Measurements from ENCODE around the gene DPP4.

The DPP4 gene

GRCh38 chr2:162073888-162074631, at the start of gene DPP4:
Gene DPP4, minus strand, starts transcription at chr2:162074215. Its CDS starts 234 bp downstream, at chr2:162073981.
- no peak for DNase-seq

- DNase-seq, result peak; percentile 4 to 57
Observed at GRCh38 chr2:162118166-162119031, 44.4 kb upstream of the DPP4 start.

DNA sequence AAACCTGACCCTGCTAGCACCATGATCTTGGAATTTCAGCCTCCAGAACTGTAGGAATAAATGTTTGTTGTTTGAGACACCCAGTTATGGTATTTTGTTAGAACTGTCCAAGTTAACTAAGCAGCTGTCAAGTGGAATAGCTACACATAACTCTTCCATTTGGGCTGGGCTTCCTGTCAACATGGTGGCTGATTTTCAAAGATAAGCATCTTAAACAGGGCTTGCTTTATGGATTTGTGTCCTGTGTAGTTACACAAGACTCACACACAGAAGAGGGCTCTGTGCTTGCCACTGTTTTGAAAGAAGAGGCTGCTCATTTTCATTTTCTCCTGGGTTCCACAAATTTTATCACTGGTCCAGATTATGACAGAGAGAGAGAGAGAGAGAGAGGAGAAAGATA, 42.3 kb upstream of the DPP4 start:
- DNase-seq, result no peak

DNA sequence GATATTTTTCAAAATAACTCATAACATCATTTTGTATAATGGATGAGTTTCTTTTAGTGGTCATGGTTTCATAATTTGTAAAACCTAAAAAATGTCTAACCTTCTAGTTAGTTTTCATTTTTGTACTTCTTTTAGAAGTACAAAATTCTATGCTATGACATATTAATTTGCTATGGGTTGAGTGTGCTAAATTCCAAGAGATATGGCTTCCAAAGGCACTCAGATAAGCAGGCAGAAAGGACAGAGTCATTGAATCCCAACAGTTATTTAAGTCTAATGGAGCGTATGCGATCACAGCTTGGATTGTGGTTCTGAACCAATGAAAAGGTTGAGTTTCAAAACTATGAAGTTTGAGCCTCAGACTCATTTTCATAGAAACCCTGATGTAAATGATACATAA, 41.1 kb upstream of the DPP4 start:
- no peak for DNase-seq

- no peak for DNase-seq
Observed at GRCh38 chr2:162114271-162114670, 40.3 kb upstream of the DPP4 start.

- DNase-seq, result no peak
Observed at GRCh38 chr2:162113776-162114168, 39.8 kb upstream of the DPP4 start.

DNA sequence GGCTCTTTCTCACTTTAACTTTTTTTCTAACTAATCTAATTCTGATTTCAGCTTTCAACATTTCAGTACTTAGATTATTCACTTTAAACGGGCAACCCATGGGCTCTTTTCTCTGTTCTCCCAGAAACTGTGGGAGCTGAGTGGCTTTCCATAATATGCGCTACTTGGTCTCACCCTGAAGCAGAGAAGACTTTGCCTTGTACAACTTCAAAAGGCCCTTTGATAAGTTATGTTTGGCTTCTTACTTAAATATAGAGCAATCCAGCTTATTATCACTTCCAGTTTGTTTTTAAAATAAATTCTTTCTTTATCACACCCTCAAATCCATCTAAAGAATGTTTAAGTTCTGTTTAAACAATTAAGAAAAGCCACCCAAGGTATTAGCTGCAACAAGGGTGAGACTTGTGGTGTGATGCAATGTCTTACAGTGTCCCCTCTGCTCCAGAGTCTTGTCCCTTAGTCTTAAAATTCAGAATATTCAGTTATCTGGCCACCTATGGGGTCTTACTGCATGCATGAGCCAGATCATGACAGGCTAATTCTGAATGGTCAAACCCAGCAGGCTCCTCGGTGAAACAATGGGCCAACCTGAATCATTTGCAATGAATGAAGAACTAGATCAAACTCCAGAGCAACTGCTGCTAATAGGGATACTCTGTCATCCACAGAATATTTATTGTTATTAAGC, 39.2 kb upstream of the DPP4 start:
- DNase-seq, result no peak

DNA sequence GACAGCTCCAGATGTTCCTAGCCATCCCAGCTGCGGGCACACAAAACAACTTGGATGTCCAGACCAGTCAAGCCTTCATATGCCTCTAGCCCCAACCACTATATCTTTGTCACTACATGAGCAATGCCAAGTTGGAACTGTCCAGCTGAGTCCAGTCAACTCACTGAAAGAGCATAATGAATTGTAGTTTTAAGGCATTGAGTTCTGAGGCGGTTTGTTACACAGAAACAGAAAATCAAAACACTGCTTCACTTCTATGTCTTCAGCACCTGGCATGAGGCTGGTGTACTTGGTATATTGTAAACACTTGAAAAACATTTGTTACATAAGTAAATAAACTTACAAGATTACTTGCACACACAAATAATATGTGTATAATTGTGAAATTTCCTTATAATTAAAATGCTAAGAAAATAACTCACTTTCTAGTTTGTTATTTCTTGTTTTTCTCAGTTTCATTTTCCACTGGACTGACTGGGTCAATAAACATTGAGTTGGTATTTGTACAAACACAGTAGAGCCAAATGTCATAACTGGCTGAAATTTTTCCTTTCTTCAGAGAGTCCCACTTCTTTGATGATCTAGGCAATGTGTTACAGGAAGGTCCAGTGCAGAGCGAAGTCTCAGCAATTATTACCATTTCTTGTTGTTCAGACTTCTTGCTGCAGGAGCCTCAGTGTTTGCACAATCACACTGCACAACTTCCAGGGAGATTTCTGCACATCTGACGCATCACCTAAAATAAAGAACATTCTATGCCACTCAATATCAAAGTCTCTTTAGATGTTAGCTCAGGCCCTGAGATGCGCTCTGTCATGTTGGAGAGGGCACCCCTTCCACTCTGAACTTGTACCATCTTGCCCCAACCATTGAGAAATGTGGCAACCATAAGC, 38.2 kb upstream of the DPP4 start:
- DNase-seq, result no peak

DNA sequence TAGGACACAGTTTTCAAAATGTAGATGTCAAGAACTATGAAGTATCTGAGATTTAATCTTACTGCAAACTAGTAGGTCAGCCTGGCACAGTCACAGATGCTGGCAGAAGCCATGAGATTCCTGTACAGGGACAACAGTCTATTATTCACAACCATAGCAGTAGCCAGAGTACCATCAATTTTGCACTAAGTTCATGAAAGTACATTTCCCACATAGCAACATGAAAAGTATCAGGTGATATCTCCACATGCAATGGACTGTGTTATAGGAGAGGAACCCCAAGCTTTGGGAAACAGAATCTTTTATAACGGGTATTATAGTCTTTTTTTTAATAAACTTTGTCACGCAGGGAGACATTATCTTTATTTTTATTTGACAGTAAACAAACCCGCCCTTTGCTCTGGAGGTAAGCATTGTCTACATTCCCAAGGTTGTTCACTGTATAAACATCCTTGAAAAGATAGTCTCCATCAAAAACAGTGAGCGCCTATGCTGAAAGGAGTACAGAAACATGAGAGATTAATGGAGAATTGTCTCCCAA, 33.4 kb upstream of the DPP4 start:
- no peak for DNase-seq

GRCh38 chr2:162106746-162107145, 32.7 kb upstream of the DPP4 start:
- no peak for DNase-seq

- no peak for DNase-seq
Observed at GRCh38 chr2:162106146-162106551, 32.1 kb upstream of the DPP4 start.

- no peak for DNase-seq
Observed at GRCh38 chr2:162103443-162104009, 29.5 kb upstream of the DPP4 start.

GRCh38 chr2:162100579-162100978, 26.6 kb upstream of the DPP4 start:
- DNase-seq, result no peak

GRCh38 chr2:162099836-162100235, 25.8 kb upstream of the DPP4 start:
- DNase-seq, result no peak

DNA sequence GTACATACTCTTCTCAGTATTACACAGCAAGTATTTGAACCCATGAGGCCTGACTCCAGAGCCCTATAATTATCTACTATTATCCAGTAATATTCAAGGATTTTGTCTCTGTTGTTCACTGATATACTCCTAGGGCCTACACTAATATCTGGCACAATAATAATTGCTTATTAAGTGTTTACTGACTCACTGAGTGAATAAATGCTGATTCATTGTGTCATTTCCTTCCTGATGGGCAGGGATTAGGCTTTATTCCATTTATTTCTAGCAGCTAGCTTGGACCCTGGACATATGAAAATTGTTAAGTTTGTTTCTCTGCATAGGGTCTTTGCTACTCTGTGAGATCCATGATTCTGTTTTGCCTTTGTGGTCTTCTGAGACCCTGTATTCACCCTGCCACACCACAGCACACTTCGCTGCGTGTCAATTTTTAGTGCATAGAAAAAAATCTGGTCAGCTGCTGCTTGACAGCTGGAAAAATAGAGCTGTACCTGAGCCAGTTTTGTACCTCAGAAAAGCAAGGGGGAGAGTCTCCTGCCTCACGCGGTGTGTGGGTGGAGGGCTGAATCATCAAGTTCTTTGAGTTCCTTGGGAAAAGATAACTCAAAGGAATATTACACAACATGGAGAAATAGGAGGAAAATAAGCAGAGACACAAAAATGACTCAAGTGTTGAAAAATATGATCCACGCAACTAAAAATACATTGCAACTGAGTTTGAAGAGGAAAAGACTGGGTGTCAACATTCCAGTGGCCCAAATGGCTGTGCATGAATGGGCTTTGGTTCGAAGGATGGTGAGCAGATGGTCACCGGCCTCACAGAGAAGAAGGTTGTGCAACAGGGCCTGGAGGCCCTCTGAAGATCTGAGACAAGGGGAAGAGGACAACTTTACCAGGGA, 18.9 kb upstream of the DPP4 start:
- no peak for DNase-seq

GRCh38 chr2:162092008-162092390, 18.0 kb upstream of the DPP4 start:
- DNase-seq, result no peak

DNA sequence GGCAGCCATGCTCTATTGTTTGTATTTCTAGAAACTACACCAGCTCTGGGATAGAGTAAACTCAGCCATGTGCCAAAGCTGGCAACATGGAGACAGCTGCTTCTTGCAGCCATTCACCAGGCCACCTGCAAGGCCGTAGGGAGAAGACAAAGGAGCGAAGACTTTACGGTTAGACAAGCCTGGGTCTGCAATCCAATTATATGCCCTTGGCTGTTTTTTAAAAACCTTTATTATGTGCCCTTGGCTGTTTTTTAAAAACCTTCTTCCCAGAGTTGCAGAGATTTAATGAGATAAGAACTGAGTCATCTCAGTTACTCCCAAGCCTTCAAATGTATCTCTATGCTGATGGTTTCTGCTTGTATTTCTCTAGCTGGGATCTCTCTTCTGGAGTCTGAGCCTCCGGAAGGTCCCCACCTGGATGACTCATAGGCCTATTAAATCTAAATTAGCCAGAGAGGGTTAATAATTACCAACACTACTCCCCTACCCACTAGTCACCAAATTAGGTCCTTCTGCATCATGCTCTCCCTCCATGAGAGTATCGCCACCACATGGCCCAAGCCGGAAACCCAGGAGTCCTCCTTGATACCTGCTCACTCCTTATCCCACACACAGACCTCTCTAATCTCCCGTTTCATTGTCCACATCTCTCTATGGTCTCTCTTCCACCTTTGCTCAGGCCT, 17.5 kb upstream of the DPP4 start:
- DNase-seq, result no peak

DNA sequence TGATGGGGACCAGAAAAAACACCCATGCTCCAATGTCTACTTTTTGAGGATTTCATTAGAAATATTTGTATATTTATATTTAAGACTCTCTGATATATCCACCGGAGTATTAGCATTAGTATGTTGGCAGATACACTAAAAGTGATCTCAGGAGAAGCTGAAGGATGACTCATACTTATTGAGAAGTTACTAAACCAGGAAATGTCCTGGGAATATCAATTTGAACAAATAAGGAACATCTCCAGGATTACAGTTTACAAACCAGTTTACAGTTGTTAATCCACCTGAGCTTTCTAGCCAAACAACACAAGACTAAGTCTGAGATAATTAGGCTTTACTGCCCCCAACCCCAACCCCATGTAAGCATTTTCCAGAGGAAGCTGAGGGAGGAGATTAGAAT, 16.1 kb upstream of the DPP4 start:
- DNase-seq, result no peak

DNA sequence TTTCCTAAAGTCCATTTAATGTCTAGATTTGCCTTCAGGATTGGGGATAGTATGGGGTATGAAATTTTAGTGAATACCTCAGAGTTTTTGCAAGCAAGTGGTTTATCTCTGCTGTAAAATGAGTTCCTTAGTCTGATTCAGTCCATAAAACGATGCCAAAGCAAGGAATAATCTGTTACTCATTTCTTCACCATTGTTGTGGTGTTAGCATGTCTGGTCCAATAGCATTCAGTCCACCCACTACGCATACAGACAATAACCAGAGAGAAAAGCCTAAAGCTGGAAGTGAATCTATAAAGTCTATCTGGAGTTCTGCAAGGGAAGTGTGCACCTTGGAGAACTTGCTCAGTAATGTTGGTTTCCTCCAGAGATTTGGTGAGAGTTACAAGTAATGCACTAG, 12.9 kb upstream of the DPP4 start:
- DNase-seq, result no peak
